Activated CD8-positive, alpha-beta memory T cell treated with anti-CD3 and anti-CD28 coated beads for 36 hours (primary cell): ENCODE results near the gene ENTHD1. TPM values are rescaled to one million over a fixed set of nuclear protein-coding genes. Genes with fewer than 3 reads are reported as not detected.
"Not testable (repeated sequence)": the region's sequence is repeated elsewhere in the genome, so short reads cannot be mapped to it uniquely, and the experiment has no call there.

Experiments
- CTCF ChIA-PET: fragments of 350-600 bp; sonication (Branson Sonifier 250); formaldehyde crosslinking; loops from one replicate; lab custom pipeline; 2021; ENCODE audit warnings: antibody characterized with exemption; lab: Charles Lee
- POLR2A ChIA-PET: fragments of 350-600 bp; sonication (Branson Sonifier 250); formaldehyde crosslinking; loops from one replicate; lab custom pipeline; 2021; ENCODE audit warnings: antibody characterized with exemption; lab: Charles Lee
- total RNA-seq, 2 experiments: library from RNA; stranded (reverse); gene quantifications; one replicate each; pipeline ENCODE4 v1.2.3, GENCODE V29; 2021

The ENTHD1 gene
- total RNA-seq, 2 experiments from 2014 or later, result 0.30 to 0.46 TPM

DNA sequence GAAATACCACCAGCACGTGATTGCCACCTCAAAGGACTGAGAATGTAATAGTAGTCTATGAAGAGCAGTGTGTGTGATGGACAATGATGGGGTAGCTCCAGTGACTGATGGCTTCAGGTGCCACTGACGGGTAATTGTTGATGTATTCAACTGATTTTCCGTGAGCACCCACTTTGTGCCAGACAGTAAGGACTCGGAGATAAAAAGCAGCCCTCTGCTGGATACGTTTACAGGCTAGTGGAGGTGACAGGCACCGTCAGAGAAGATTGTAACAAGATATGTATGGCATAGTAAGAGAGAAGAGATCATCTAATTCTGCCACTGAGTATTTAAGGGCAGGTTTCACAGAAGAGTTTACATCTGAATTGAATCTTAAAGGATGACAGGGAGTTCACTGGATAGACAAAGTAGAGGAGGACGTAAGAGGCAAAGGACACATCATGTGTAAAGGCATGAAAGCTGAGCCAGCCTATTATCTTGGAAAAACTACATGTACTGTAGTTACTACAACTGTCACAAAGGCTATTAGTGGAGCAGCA is 1.1 kb upstream of the ENTHD1 start:
- ChIA-PET CTCF (interaction anchor here (1.2 kb wide), 1 partner anchor 56 kb away, joined by 4 read pairs; no protein-coding TSS in a partner anchor), POLR2A (no interaction called here)

DNA sequence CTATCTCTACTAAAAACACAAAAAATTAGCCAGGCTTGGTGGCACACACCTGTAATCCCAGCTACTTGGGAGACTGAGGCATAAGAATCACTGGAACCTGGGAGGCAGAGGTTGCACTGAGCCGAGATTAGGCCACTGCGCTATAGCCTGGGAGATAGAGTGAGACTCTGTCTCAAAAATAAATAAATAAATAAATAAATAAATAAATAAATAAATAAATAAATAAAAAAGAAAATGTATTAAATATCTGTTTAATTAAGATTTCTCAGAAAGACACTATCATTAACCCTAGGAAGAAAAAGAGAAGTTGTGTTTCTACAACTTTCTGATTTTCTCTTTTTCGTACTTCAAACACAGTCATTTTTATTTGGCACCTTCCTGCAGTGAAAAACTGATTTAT is 3.6 kb downstream of the ENTHD1 start:
- POLR2A ChIA-PET, CTCF ChIA-PET: not testable (repeated sequence)

DNA sequence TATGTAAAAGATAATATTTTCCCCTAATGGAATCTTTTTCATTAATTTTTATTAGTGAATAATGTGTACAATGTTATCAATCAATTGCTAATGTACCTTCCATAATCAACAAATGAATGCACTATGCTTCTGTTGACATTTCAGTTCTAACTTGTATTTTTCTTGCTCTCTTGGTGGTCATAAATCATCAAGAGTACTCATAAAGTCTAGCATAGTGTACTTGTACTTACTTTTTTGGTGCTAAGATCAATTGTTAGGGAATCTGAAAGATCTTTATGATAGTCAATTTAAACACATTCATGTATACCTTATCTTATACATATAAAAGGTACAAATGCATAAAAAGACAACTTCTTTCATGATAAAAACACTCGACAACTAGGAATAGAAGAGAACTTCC is 10.5 kb downstream of the ENTHD1 start:
- POLR2A ChIA-PET, result no interaction called here

DNA sequence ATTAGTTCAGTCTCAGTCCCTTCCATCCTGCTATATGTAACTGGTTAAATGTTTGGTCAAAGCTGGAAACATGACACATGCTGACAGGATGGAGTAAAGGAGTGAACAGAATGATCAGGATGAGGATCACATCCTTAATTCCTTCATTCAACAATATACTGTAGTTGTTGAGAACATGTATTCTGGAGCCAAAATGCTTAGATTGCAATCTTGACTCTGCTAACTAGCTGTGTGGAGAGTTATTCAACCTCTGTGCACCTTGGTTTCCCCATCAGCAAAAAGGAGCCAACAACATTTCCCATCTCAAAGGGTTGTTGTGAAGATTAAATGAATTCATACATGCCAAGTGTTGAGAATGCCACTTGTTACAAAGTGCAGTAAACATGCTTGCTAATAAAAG is 12.8 kb downstream of the ENTHD1 start:
- ChIA-PET CTCF (no interaction called here), POLR2A (no interaction called here)

More for the DNA sequence above, 10.5 kb downstream of the ENTHD1 start:
- CTCF ChIA-PET, result interaction anchor here (0.7 kb wide), 1 partner anchor 117 kb away, joined by 3 read pairs; no protein-coding TSS in a partner anchor

DNA sequence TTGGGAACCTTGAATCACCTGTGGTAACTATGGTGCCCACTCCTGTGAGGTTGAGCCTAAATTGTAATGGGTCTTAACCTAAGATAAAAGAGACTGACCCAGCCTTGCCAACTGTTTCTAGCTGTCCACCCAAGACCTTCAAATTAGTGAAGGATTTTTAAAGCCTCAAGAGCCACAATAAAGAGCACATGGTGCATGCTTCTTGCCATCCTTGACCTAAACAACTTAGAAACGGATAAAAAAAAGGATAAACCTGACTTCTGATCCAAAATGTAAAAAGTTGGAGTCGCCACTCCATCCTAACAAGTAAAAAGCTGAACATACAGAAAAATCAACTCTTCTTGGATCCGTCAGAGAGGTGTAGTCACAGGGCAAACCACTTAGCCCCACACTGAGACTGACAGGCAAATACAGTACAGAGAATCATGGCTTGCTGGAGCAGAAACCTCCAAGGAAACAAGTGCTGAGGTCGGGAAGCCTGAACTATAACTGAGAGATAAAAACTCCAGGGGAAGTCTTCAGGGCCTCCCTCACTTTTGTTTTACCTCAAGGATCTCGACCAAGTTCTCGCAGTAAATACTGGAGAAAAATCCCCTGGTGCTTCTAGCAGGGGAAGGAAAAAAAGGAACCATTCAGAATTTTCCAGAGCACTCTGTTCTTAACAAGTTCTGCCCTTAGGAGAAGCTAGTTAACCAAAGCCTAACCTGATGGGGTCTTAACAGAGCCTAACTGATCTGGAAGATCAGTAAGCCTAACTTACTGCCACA is 16.3 kb downstream of the ENTHD1 start:
- ChIA-PET CTCF (no interaction called here), POLR2A (no interaction called here)

DNA sequence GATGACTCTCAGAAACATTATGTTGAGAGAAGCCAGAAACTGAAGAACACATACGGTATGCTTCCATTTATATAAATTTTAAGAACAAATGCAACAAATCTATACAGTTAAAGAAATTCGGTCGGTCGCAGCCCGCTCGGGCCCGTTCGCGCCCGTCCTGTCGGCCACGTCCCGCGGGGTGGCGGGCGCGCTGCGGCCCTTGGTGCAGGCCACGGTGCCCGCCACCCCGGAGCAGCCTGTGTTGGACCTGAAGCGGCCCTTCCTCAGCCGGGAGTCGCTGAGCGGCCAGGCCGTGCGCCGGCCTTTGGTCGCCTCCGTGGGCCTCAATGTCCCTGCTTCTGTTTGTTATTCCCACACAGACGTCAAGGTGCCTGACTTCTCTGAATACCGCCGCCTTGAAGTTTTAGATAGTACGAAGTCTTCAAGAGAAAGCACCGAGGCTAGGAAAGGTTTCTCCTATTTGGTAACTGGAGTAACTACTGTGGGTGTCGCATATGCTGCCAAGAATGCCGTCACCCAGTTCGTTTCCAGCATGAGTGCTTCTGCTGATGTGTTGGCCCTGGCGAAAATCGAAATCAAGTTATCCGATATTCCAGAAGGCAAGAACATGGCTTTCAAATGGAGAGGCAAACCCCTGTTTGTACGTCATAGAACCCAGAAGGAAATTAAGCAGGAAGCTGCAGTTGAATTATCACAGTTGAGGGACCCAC is 18.2 kb downstream of the ENTHD1 start:
- POLR2A ChIA-PET, CTCF ChIA-PET: not testable (repeated sequence)

DNA sequence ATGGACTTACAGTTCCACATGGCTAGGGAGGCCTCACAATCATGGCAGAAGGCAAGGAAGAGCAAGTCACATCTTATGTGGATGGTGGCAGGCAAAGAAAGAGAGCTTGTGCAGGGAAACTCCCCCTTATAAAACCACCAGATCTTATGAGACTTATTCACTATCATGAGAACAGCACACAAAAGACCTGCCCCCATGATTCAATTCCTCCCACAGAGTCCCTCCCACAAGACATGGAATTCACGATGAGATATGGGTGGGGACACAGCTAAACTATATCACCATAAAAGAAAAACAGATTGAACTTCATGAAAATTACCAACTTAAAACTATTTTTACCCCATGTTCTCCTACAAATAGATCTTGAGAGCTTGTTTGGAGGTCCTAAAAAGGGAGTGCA is 19.6 kb downstream of the ENTHD1 start:
- POLR2A ChIA-PET, result no interaction called here
- CTCF ChIA-PET, result no interaction called here

DNA sequence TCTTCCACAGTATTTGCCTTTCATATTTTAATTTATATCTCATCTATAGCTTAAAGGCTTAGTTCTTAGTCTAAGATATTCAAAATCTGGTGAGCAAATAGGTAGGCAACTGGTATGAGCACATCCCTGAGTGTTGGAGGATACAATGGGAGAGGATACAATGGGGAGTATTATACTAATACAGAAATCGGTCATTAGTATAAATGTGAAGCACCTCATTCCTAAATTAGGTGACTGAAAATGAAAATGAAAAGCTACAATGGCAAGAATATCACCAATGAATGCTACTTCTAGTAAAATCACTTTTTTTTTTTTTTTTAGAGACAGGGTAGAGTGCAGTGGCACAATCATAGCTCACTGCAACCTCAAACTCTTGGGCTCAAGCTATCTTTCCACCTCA is 21.0 kb downstream of the ENTHD1 start:
- POLR2A ChIA-PET, result no interaction called here
- CTCF ChIA-PET, result no interaction called here

DNA sequence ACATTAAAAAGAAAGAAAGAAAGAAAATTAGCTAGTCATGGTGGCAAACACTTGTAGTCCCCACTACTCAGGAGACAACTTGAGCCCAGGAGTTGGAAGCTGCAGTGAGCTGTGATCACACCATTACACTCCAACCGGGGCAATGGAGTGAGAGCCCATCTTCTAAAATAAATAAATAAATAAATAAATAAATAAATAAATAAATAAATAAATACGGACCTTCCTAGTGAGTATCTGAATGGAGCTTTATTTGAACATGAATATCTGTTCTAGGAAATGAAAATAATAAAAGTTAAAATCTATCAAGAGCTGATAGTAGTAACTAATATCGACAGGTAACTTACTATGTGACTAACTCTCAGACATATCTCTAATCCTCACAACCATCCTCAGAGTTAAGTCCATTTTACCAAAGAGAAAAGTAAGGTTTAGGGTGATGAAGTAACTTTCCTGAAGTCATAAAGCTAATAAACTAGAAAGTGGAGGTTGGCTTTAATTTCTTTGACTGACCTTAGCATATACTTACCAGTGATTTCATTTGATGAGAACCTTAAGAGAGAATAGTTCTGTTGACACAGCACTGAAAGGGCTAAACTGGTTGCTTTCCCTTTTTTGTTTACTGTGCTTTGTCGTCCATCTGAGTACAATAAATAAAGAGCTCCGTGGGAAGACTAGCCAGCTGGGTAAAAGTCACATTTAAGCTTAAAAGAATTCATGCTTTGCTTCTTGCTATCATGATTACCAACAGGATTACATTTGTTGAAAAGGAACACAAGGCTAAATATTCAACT is 22.4 kb downstream of the ENTHD1 start:
- POLR2A ChIA-PET, result no interaction called here

DNA sequence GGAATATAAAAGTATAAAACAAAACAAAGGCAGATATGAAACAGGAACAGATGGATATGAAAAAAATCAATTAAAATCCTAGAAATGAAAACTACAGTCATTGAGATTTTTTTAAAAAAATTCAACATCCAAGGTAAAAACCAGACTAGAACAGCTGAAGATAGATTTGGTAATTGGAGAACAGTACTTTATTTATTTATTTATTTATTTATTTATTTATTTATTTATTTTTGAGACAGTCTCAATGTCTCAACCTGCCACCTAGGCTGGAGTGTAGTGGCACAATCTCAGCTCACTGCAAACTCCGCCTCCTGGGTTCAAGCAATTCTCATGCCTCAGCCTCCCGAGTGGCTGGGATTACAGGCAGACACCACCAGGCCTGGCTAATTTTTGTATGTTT is 23.8 kb downstream of the ENTHD1 start:
- POLR2A ChIA-PET, CTCF ChIA-PET: not testable (repeated sequence)

More for the DNA sequence above, 22.4 kb downstream of the ENTHD1 start:
- CTCF ChIA-PET, result no interaction called here

DNA sequence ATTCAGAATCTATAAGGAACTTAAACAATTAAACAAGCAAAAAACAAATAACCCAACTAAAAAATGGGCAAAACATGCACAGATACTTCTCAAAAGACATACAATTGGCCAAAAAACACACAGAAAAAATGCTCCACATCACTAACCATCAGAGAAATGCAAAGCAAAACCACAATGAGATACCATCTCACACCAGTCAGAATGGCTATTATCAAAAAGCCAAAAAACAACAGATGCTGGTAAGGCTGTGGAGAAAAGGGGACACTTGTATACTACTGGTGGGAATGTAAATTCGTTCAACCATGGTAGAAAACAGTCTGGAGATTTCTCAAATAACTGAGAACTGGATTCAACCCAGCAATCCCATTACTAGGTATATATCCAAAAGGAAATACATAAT is 24.8 kb downstream of the ENTHD1 start:
- CTCF ChIA-PET, result interaction anchor here (0.7 kb wide), 1 partner anchor 510 kb away, joined by 4 read pairs; no protein-coding TSS in a partner anchor
- POLR2A ChIA-PET, result no interaction called here

DNA sequence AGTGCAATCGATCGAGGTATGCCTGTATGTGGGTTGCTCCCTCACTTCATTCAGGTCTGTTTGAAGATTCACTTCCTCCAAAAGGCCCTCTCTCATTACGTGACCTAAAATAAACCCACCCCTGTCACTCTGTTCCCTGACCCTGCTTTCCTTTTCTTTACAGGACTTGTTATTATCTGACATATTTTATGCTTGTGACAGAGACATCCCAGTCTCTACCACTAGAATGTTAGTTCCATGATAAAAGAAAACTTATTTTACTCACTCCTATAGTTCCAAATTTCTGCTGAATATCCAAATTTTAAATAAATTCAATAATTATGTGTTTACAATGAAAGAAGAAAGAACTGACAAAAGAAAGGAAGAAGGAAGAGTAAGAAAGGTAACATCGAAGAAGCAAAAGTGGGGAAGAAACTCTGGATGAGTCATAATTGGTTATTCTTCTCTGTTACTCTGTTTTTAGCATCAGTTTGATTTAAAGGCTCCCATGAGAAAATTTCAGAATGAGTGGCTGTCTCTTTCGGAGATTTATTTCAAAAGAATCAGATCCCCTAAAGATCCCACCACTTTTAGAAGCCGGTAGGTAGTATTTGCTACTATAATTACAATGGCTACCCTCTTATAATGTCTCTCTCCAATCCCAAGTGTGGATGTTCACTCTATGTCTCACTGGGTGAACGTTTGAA is 33.5 kb downstream of the ENTHD1 start:
- POLR2A ChIA-PET, result no interaction called here
- CTCF ChIA-PET, result no interaction called here

DNA sequence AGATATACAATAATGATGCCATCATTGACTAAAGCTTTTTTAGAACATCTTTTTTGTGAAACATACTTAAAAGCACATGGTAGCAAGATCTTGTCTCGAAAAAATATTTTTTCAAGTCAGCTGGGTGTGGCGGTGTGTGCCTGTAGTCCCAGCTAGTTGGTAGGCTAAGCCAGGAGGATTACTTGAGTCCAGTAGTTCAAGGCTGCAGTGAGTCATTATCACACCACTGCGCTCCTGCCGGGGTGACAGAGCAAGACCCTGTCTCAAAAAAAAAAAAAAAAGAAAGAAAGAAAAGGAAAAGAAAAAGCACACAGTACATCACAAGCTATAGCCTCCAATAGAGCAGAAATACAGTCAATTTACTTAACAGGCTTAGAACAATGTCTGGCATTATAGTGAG is 37.0 kb downstream of the ENTHD1 start:
- ChIA-PET POLR2A (interaction anchor here (0.6 to 0.7 kb wide), 2 partner anchors 125 to 206 kb away, joined by 4 to 10 read pairs; no protein-coding TSS in a partner anchor), CTCF (interaction anchor here (0.7 to 1.1 kb wide), 3 partner anchors 22 to 169 kb away, joined by 4 to 5 read pairs (median 4); no protein-coding TSS in a partner anchor)

DNA sequence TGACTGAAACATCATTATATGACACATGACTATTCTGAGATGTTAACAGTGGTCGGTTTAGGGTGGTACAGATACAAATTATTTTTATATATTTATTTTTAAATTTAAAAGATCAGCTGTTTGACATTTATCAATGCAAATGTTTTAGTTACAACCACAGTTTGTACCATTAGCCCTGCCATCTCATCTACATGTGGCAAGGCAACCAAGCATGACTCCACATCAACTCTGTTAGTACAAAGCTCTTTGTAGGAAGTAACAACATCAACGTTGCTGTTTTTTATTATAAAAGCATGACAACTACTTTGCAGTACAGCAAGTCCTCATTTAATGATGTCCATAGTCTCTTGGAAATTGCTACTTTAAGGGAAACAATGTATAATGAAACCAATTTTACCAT is 40.8 kb downstream of the ENTHD1 start:
- ChIA-PET POLR2A (no interaction called here), CTCF (no interaction called here)

DNA sequence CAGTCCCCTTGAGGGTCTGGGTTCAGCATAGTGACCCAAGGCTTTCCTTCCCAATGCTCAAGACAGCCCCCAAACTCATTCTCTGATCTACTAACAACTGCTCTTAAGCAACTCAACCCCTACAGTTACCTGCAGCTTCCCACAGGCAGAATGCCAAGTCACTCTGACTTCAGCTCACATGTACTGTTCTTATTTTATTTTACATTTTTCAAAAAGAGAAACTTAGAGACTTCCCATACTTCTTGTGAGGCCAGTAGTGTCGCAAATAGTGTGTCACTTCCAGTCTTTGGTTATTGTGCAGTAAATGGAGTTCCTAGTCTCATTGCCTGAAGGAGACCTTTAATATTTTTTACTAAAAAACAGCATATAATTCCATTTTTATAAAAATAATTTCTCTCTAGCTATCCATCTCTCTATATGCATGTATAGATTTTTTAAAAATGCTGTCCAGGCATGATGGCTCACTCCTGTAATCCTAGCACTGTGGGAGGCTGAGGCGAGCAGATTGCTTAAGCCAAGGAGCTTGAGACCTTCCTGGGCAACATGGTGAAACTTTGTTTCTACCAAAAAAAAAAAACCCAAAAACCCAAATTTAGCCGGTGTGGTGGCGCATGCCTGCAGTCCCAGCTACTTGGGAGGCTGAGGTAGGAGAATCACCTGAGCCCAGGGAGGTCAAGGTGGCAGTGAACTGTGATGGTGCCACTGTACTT is 41.8 kb downstream of the ENTHD1 start:
- CTCF ChIA-PET, result no interaction called here

DNA sequence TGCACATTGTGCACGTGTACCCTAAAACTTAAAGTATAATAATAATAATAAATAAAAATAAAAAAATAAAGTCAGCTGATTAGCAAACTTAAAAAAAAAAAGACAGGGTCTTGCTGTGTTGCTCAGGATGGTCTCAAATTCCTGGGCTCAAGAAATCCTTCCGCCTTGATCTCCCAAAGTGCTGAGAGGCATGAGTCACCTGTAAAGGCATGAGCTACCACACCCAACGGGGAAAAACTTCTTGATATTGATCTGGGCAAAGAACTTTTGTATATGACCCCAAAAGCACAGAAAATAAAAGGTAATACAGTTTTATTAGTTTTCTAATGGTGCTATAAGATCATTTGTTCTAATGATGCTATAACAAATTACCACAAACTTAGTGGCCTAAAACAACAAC is 46.1 kb downstream of the ENTHD1 start:
- POLR2A ChIA-PET, result no interaction called here
- CTCF ChIA-PET, result no interaction called here

More for the DNA sequence above, 41.8 kb downstream of the ENTHD1 start:
- POLR2A ChIA-PET, result no interaction called here

DNA sequence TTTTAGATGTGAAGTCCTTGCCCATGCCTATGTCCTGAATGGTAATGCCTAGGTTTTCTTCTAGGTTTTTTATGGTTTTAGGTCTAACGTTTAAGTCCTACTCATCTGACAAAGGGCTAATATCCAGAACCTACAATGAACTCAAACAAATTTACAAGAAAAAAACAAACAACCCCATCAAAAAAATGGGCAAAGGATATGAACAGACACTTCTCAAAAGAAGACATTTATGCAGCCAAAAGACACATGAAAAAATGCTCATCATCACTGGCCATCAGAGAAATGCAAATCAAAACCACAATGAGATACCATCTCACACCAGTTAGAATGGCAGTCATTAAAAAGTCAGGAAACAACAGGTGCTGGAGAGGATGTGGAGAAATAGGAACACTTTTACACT is 47.0 kb downstream of the ENTHD1 start:
- POLR2A ChIA-PET, CTCF ChIA-PET: not testable (repeated sequence)

DNA sequence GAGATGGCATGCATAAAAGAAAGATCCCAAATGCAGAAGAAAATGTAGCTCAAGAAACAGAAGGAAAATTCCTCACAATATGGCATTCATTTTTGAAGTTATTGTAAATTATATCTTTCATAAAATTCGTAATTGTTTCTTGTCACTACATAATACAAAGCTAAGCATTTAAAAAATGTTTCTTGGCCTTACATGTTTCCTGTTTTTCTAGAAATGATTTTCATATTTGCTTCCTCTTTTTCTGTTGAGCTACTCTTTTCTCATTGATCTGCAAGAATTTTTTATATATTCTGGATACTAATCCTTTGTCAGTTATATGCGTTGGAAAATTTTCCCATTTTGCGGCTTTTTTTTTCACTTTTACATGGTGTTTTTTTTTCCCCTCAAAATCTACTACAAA is 48.0 kb downstream of the ENTHD1 start:
- ChIA-PET POLR2A (no interaction called here), CTCF (no interaction called here)
